K562 (cell line): ENCODE data around the gene SLC25A34. TPM values are rescaled to one million over a fixed set of nuclear protein-coding genes. Genes with fewer than 3 reads are reported as not detected.

Experiments
- ATAC-seq: fragments of 200-7000 bp; cut with Tn5 transposase; 3 replicates; pipeline ENCODE4 v1.9.1; 2020; ENCODE audit warnings: moderate library complexity
- BruUV-seq: library from RNA; stranded (reverse); fragments of 400-500 nt; replicated peaks from 2 replicates; lab custom pipeline; 2021; lab: Mats Ljungman, UMichigan
- CTCF ChIA-PET: fragments of 300-600 bp; formaldehyde crosslinking; extraction: SDS; loops from one replicate; lab custom pipeline; 2021; ENCODE audit warnings: low intra/inter-chr PET ratio; lab: Yijun Ruan, JAX
- POLR2A ChIA-PET: fragments of 300-600, 350-650 bp; sonication (Branson Sonifier 250); formaldehyde crosslinking; extraction: SDS; loops from one replicate; lab custom pipeline; 2021; ENCODE audit warnings: antibody characterized with exemption, inconsistent platforms; lab: Yijun Ruan, JAX
- DNase-seq, 4 experiments: peaks; one replicate each; pipeline versions ENCODE4 v3.0.0 to v3.0.0-alpha.2; 2011 to 2018; ENCODE audit warnings: low spot score in 3 of 4, mixed read lengths in 3 of 4; ENCODE audit errors: extremely low read depth in 1 of 4
- FAIRE-seq: peaks from 2 replicates; lab custom pipeline; 2011; peaks lifted over from hg19 to GRCh38; lab: Jason Lieb, UNC
- H2AFZ ChIP-seq: 2 replicates; pipeline ENCODE4 v1.6.0; 2011; ENCODE audit warnings: low read depth, low read length, control low read depth, inconsistent platforms
- H3K27ac ChIP-seq: fragments of 200-600 bp; 3 replicates; pipeline ENCODE4 v1.8.0; 2011; ENCODE audit warnings: low read depth, mild to moderate bottlenecking, control low read depth, inconsistent platforms, low read length, moderate library complexity, mixed read lengths; ENCODE audit errors: extremely low read depth
- H3K27me3 ChIP-seq, 2 experiments: fragments of 300-600 bp in 1 of 2; 2 replicates in 1 of 2; 3 replicates in 1 of 2; pipeline versions ENCODE4 v1.6.0 to v1.8.0; 2011; ENCODE audit warnings: inconsistent platforms in 2 of 2, low read length in 2 of 2, mild to moderate bottlenecking in 1 of 2, mixed read lengths in 1 of 2, moderate library complexity in 1 of 2; ENCODE audit not compliant: control insufficient read depth in 2 of 2, insufficient read depth in 2 of 2
- H3K36me3 ChIP-seq: fragments of 300-600 bp; 3 replicates; pipeline ENCODE4 v1.8.0; 2011; ENCODE audit warnings: mild to moderate bottlenecking, low read length, inconsistent platforms; ENCODE audit not compliant: control insufficient read depth, insufficient read depth
- H3K4me1 ChIP-seq, 2 experiments: fragments of 200-600 bp in 1 of 2; replicated peaks in 1 of 2; 2 replicates in 1 of 2; 3 replicates in 1 of 2; pipeline versions ENCODE4 v1.5.1 to v1.8.0; 2011; ENCODE audit warnings: inconsistent platforms in 2 of 2, low read length in 2 of 2, mild to moderate bottlenecking in 1 of 2, mixed read lengths in 1 of 2, moderate library complexity in 1 of 2; ENCODE audit not compliant: control insufficient read depth in 2 of 2, insufficient read depth in 2 of 2
- H3K4me2 ChIP-seq: 2 replicates; pipeline ENCODE4 v1.6.1; 2011; ENCODE audit warnings: low read length, control low read depth, inconsistent platforms, mixed read lengths; ENCODE audit not compliant: insufficient read depth
- H3K4me3 ChIP-seq: fragments of 200-600 bp; sonication (generic), shearing (Covaris generic); 2 replicates; pipeline ENCODE4 v1.5.1; 2016; ENCODE audit warnings: control low read depth, inconsistent platforms
- H3K79me2 ChIP-seq: fragments of 200-600 bp; 3 replicates; pipeline ENCODE4 v1.8.0; 2011; ENCODE audit warnings: low read length, inconsistent platforms; ENCODE audit not compliant: control insufficient read depth, insufficient read depth
- H3K9ac ChIP-seq, 2 experiments: 2 replicates each; pipeline versions ENCODE4 v1.6.0 to v1.6.1; 2011; ENCODE audit warnings: low read depth in 2 of 2, low read length in 2 of 2, control low read depth in 1 of 2, inconsistent platforms in 1 of 2, mild to moderate bottlenecking in 1 of 2, mixed read lengths in 1 of 2; ENCODE audit not compliant: insufficient read depth in 1 of 2
- H3K9me1 ChIP-seq: one replicate; pipeline ENCODE4 v1.6.0; 2011; ENCODE audit warnings: inconsistent platforms, mild to moderate bottlenecking, low read length, moderate library complexity; ENCODE audit not compliant: control insufficient read depth, insufficient read depth
- H3K9me3 ChIP-seq: replicated peaks from 2 replicates; pipeline ENCODE4 v1.5.1; 2011; ENCODE audit warnings: low read depth, low read length, inconsistent platforms; ENCODE audit not compliant: control insufficient read depth, insufficient read depth
- H4K20me1 ChIP-seq: replicated peaks from 2 replicates; pipeline ENCODE4 v1.6.1; 2011; ENCODE audit warnings: low read length, inconsistent platforms, mixed read lengths; ENCODE audit not compliant: control insufficient read depth, insufficient read depth
- ARID2 ChIP-seq: fragments of 450-650 bp; IDR thresholded peaks from 2 replicates; pipeline ENCODE4 v1.6.1; 2017; ENCODE audit warnings: antibody characterized with exemption, mild to moderate bottlenecking
- BCOR ChIP-seq: fragments of 450-650 bp; IDR thresholded peaks from 2 replicates; pipeline ENCODE4 v1.6.1; 2016
- CBX1 ChIP-seq: sonication (generic); IDR thresholded peaks from 2 replicates; pipeline ENCODE4 v1.6.1; 2016; ENCODE audit warnings: antibody characterized with exemption, low read depth, mild to moderate bottlenecking
- CHCHD3 ChIP-seq: fragments of 250-450 bp; sonication (Bioruptor Pico); IDR thresholded peaks from 2 replicates; pipeline ENCODE4 v2.1.2; 2022; ENCODE audit warnings: mild to moderate bottlenecking
- E2F3 ChIP-seq: fragments of 250-450 bp; sonication (Bioruptor Pico); IDR thresholded peaks from 2 replicates; pipeline ENCODE4 v1.4.0; 2020; ENCODE audit warnings: mild to moderate bottlenecking
- FOXK2 ChIP-seq, 2 experiments: fragments of 450-650 bp; IDR thresholded peaks in 1 of 2; conservative IDR thresholded peaks in 1 of 2; 2 replicates each; pipeline ENCODE4 v1.6.1; 2016; ENCODE audit warnings: low read depth in 2 of 2, mild to moderate bottlenecking in 1 of 2
- JUNB ChIP-seq: fragments of 450-650 bp; formaldehyde crosslinking; conservative IDR thresholded peaks from 2 replicates; pipeline ENCODE4 v1.4.0; 2020; ENCODE audit warnings: mild to moderate bottlenecking
- KAT2B ChIP-seq: IDR thresholded peaks from one replicate; pipeline ENCODE4 v1.6.1; 2012; ENCODE audit warnings: low read depth, mild to moderate bottlenecking, control low read depth, inconsistent platforms, low read length, moderate library complexity
- NFIC ChIP-seq: fragments of 450-650 bp; IDR thresholded peaks from 2 replicates; pipeline ENCODE4 v1.6.1; 2017; ENCODE audit warnings: mild to moderate bottlenecking, inconsistent platforms
- NUFIP1 ChIP-seq: fragments of 450-650 bp; IDR thresholded peaks from 2 replicates; pipeline ENCODE4 v1.6.1; 2018; ENCODE audit not compliant: partially characterized antibody
- PRPF4 ChIP-seq: fragments of 200-400 bp; formaldehyde crosslinking; IDR thresholded peaks from one replicate; pipeline ENCODE4 v1.6.1; 2017; ENCODE audit warnings: low read length, low read depth, mild to moderate bottlenecking; ENCODE audit not compliant: insufficient read depth, poor library complexity, severe bottlenecking
- RHOXF2B ChIP-seq: fragments of 250-450 bp; sonication (Bioruptor Pico); conservative IDR thresholded peaks from 2 replicates; pipeline ENCODE4 v1.5.1; 2021
- TARDBP ChIP-seq: fragments of 450-650 bp; IDR thresholded peaks from 2 replicates; pipeline ENCODE4 v1.6.1; 2016
- TBP ChIP-seq: optimal IDR thresholded peaks from 2 replicates; pipeline ENCODE3; 2011; ENCODE audit warnings: low read depth, low read length, improper control_type of control experiment
- TEAD2 ChIP-seq: fragments of 450-650 bp; IDR thresholded peaks from 2 replicates; pipeline ENCODE4 v1.6.1; 2016; ENCODE audit warnings: missing genetic modification characterization, control low read depth, missing compliant biosample characterization
- TGIF2 ChIP-seq: sonication (generic); formaldehyde crosslinking; IDR thresholded peaks from 2 replicates; pipeline ENCODE4 v1.8.1; 2022; ENCODE audit warnings: mild to moderate bottlenecking, missing genetic modification reagents, moderate library complexity
- ZBTB33 ChIP-seq: sonication (generic); formaldehyde crosslinking; IDR thresholded peaks from 2 replicates; pipeline ENCODE4 v1.8.1; 2023; ENCODE audit warnings: mild to moderate bottlenecking, missing genetic modification reagents
- ZNF408 ChIP-seq: fragments of 250-450 bp; sonication (Bioruptor Pico); IDR thresholded peaks from 2 replicates; pipeline ENCODE4 v1.4.0; 2020; ENCODE audit warnings: low read depth, mild to moderate bottlenecking, moderate library complexity
- ZZZ3 ChIP-seq: fragments of 450-650 bp; IDR thresholded peaks from 2 replicates; pipeline ENCODE4 v1.6.1; 2016; ENCODE audit warnings: antibody characterized with exemption, mild to moderate bottlenecking, moderate library complexity
- WGBS: fragments of 100-300 bp; shearing (Covaris generic); methylation state at CpG from one replicate; pipeline ENCODE4 v1.1.6; 2016; ENCODE audit warnings: low coverage, mixed read lengths; ENCODE audit not compliant: insufficient coverage; ENCODE audit errors: missing lambda C conversion rate; 5-methylcytosine and 5-hydroxymethylcytosine counted together
- in situ Hi-C: fragments of 300-500 bp; cut with MboI; formaldehyde crosslinking; loops from 4 replicates; pipeline ENCODE4 v1.15.0; 2018; ENCODE audit warnings: inconsistent platforms, mixed read lengths
- intact Hi-C: fragments of 100-400 bp; cut with micrococcal nuclease; formaldehyde crosslinking; loops from 2 replicates; pipeline ENCODE4 v1.14.2; 2022
- polyA plus RNA-seq, 8 experiments: library from polyadenylated mRNA; depleted of rRNA in 4 of 8; stranded (reverse) in 5 of 8; unstranded in 3 of 8; fragments of >200 nt; fragmentation: Nextera tagmentation in 2 of 8; fragmentation: Illumina TruSeq in 1 of 8; extraction: Ambion mirVana in 2 of 8; extraction: Trizol in 1 of 8; gene quantifications; 2 replicates each; pipeline versions ENCODE4 v1.2.1 to v1.2.3, GENCODE V29; 2011 to 2014; ENCODE audit warnings: inconsistent platforms in 1 of 8, missing spikeins in 1 of 8
- total RNA-seq, 7 experiments: library from RNA; depleted of rRNA in 6 of 7; stranded (reverse); fragments of >200 nt in 6 of 7; fragmentation: Illumina TruSeq in 2 of 7; extraction: Trizol in 2 of 7; gene quantifications; 2 replicates each; pipeline versions ENCODE4 v1.2.1 to v1.2.3, GENCODE V29; 2011 to 2021; ENCODE audit warnings: low replicate concordance in 1 of 7

SLC25A34 gene
- total and polyA plus RNA-seq, 9 of the 15 experiments (the other 6 are each of a cell fraction or from before 2014, with no cell fraction given) = 0.01 to 0.57 (median 0.16) TPM

GRCh38 chr1:15722836-15723532, 13.1 kb upstream of the SLC25A34 start:
- BruUV-seq = no TSS peak
- TF ChIP-seq TGIF2 (CRISPR knock-in tag) = no peak
- no peak for TF ChIP-seq KAT2B
- no peak for TF ChIP-seq ZBTB33 (CRISPR knock-in tag)
- TF ChIP-seq PRPF4 = no peak
- TF ChIP-seq CBX1 = no peak
- TF ChIP-seq TBP = no peak
- no peak for TF ChIP-seq NFIC
- TF ChIP-seq ZNF408 (CRISPR knock-in tag) = no peak
- no peak for TF ChIP-seq ARID2
- no peak for TF ChIP-seq CHCHD3 (CRISPR knock-in tag)
- no peak for TF ChIP-seq FOXK2 (conservative IDR thresholded peaks at IDR 0.05 in 1 of 2, IDR thresholded peaks at IDR 0.05 in 1 of 2; ENCODE audit: low read depth in 2 of 2)
- TF ChIP-seq NUFIP1 = no peak
- no peak for TF ChIP-seq ZZZ3
- TF ChIP-seq E2F3 (CRISPR knock-in tag) = no peak
- TF ChIP-seq JUNB (CRISPR knock-in tag) = no peak
- no peak for TF ChIP-seq RHOXF2B (CRISPR knock-in tag)
- TF ChIP-seq TEAD2 (tag) = no peak
- no peak for TF ChIP-seq TARDBP
- no peak for TF ChIP-seq BCOR
- TF ChIP-seq, all 486 proteins: peak for 0
- H3K4me1 ChIP-seq = peaks cover 0 to 16% of the 10 kb centered on the region in 2 experiments; a peak in 1 of 5 replicates
- no peaks in the 10 kb centered on the region for H3K9me1 ChIP-seq
- H3K27ac ChIP-seq = no peak overlapping the region
- peaks cover 77% of the 10 kb centered on the region; the same call in 2 of the 3 replicates for H3K36me3 ChIP-seq
- intact Hi-C loops (no loop called here), in situ Hi-C loops (no loop called here)
- no peak overlapping the region for H3K4me3 ChIP-seq
- ChIA-PET CTCF (no interaction called here), POLR2A (interaction anchor here (0.6 to 1.5 kb wide), 6 partner anchors 9 to 22 kb away, joined by 3 to 6 read pairs (median 4); no protein-coding TSS in a partner anchor)
- no peaks in the 10 kb centered on the region for H3K27me3 ChIP-seq
- 90% methylated on average over 12 of the region's 13 CpGs for WGBS
- H2AFZ ChIP-seq = no peak overlapping the region
- H3K9me3 ChIP-seq = no peaks in the 10 kb centered on the region
- H3K79me2 ChIP-seq = no peaks in the 10 kb centered on the region
- FAIRE-seq (no peak), ATAC-seq (no peak), DNase-seq (no peak)
- peak overlapping the region in 1 of 2 experiments; percentile 49; a peak in 2 of 4 replicates for H3K9ac ChIP-seq
- H4K20me1 ChIP-seq = no peaks in the 10 kb centered on the region
- no peak overlapping the region for H3K4me2 ChIP-seq
